PC-9 (cell line): ENCODE data around the gene RYR1. TPM values are rescaled to one million over a fixed set of nuclear protein-coding genes. Genes with fewer than 3 reads are reported as not detected.

ENCODE experiments used
- BruUV-seq: library from RNA; stranded (reverse); fragments of 400-500 nt; replicated peaks from 2 replicates; lab custom pipeline; 2021; lab: Mats Ljungman, UMichigan
- CTCF ChIA-PET: fragments of 300-600 bp; sonication (Branson Sonifier 250); formaldehyde crosslinking; loops from one replicate; lab custom pipeline; 2022; ENCODE audit warnings: antibody characterized with exemption; lab: Charles Lee
- POLR2A ChIA-PET: fragments of 300-600 bp; sonication (Branson Sonifier 250); formaldehyde crosslinking; loops from one replicate; lab custom pipeline; 2022; ENCODE audit warnings: antibody characterized with exemption; ENCODE audit not compliant: unreplicated experiment; lab: Charles Lee
- DNase-seq, 2 experiments: peaks; one replicate each; pipeline versions ENCODE4 v3.0.0 to v3.0.0-alpha.2; 2015 to 2022; ENCODE audit warnings: mixed read lengths in 1 of 2
- H2AFZ ChIP-seq: fragments of 200-600 bp; sonication (generic); 2 replicates; pipeline ENCODE4 v1.8.1; 2017; ENCODE audit warnings: antibody characterized with exemption
- H3F3A ChIP-seq: fragments of 200-600 bp; sonication (generic); 2 replicates; pipeline ENCODE4 v1.8.1; 2017; ENCODE audit warnings: antibody characterized with exemption, mild to moderate bottlenecking, low read depth; ENCODE audit not compliant: insufficient read depth
- H3K27ac ChIP-seq: fragments of 200-600 bp; sonication (generic); 2 replicates; pipeline ENCODE4 v1.6.1; 2016; ENCODE audit warnings: mixed run types
- H3K27me3 ChIP-seq: fragments of 200-600 bp; sonication (generic); 2 replicates; pipeline ENCODE4 v1.6.1; 2016; ENCODE audit warnings: low read depth, mixed run types; ENCODE audit not compliant: insufficient read depth
- H3K36me3 ChIP-seq: fragments of 200-600 bp; sonication (generic); 2 replicates; pipeline ENCODE4 v1.6.1; 2016; ENCODE audit warnings: low read depth, mixed run types
- H3K4me1 ChIP-seq: fragments of 200-600 bp; sonication (generic); replicated peaks from 2 replicates; pipeline ENCODE4 v1.6.1; 2016; ENCODE audit warnings: mixed run types; ENCODE audit not compliant: insufficient read depth
- H3K4me2 ChIP-seq: fragments of 200-600 bp; sonication (generic); 2 replicates; pipeline ENCODE4 v1.6.1; 2017; ENCODE audit warnings: mixed run types
- H3K4me3 ChIP-seq: fragments of 200-600 bp; sonication (generic); 2 replicates; pipeline ENCODE4 v1.6.1; 2016; ENCODE audit warnings: mixed run types
- H3K79me2 ChIP-seq: fragments of 200-600 bp; sonication (generic); 2 replicates; pipeline ENCODE4 v1.6.1; 2017; ENCODE audit warnings: low read depth, mixed run types
- H3K9me2 ChIP-seq: fragments of 200-600 bp; sonication (generic); 2 replicates; pipeline ENCODE4 v1.8.1; 2017; ENCODE audit warnings: mild to moderate bottlenecking; ENCODE audit not compliant: insufficient read depth
- H3K9me3 ChIP-seq: fragments of 200-600 bp; sonication (generic); 2 replicates; pipeline ENCODE4 v1.8.1; 2016; ENCODE audit warnings: low read depth; ENCODE audit not compliant: insufficient read depth
- H4K20me1 ChIP-seq: fragments of 200-600 bp; sonication (generic); 2 replicates; pipeline ENCODE4 v1.8.1; 2017; ENCODE audit not compliant: insufficient read depth
- EZH2 ChIP-seq: fragments of 200-600 bp; sonication (generic); IDR thresholded peaks from 2 replicates; pipeline ENCODE4 v1.8.0; 2017; ENCODE audit warnings: antibody characterized with exemption, low read depth
- intact Hi-C: fragments of 100-400 bp; cut with micrococcal nuclease; formaldehyde crosslinking; loops from one replicate; pipeline ENCODE4 v1.10.0; 2022; ENCODE audit not compliant: unreplicated experiment
- total RNA-seq: library from RNA; stranded (reverse); gene quantifications from 2 replicates; pipeline ENCODE4 v1.2.3, GENCODE V29; 2021
- TF ChIP-seq, protein P1 (sequence below): fragments of 200-600 bp; sonication (generic); conservative IDR thresholded peaks from 2 replicates; pipeline ENCODE4 v1.6.1; 2017; ENCODE audit warnings: mixed run types, antibody characterized with exemption, mild to moderate bottlenecking, moderate library complexity

The RYR1 gene
- total RNA-seq, 1 experiment from 2014 or later, result 1.0 TPM

DNA sequence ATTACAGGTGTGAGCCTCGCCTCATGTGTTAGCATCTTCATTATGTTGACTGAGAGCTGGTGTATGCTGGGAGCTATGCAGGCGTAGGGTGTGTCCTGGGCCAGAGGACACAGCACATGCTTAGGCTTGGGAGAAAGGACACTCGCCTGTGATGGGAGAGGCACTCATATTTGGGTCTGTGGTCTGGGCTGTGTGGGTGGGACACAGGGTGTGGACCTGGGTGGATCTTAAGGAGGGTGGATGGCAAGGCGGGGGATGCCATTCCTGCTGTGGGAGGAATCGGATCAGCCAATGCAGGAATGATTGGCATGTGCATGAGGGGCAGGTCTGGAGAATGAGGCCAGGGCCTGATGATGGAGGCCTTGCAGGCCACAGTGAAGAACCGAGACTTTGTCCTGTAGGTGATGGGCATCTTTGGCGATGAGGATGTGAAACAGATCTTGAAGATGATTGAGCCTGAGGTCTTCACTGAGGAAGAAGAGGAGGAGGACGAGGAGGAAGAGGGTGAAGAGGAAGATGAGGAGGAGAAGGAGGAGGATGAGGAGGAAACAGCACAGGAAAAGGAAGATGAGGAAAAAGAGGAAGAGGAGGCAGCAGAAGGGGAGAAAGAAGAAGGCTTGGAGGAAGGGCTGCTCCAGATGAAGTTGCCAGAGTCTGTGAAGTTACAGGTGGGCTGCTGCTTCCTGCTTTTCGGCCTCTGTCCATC lies 55.4 kb downstream of the RYR1 start:
- no peaks in the 10 kb centered on the region for H4K20me1 ChIP-seq
- ChIA-PET POLR2A (no interaction called here), CTCF (no interaction called here)
- H3F3A ChIP-seq, result no peaks in the 10 kb centered on the region
- H3K36me3 ChIP-seq, result no peaks in the 10 kb centered on the region
- H2AFZ ChIP-seq, result no peak overlapping the region
- intact Hi-C loops, result no loop called here
- no peaks in the 10 kb centered on the region for H3K4me1 ChIP-seq
- H3K79me2 ChIP-seq, result no peaks in the 10 kb centered on the region
- H3K9me3 ChIP-seq, result peaks cover 11% of the 10 kb centered on the region; the same call in 1 of the 2 replicates
- peaks cover 97% of the 10 kb centered on the region for H3K27me3 ChIP-seq
- DNase-seq, result no peak
- H3K27ac ChIP-seq, result no peak overlapping the region
- no peak overlapping the region for H3K4me3 ChIP-seq
- H3K9me2 ChIP-seq, result no peaks in the 10 kb centered on the region
- TF ChIP-seq EZH2, result no peak
- TF ChIP-seq, protein P1, sequence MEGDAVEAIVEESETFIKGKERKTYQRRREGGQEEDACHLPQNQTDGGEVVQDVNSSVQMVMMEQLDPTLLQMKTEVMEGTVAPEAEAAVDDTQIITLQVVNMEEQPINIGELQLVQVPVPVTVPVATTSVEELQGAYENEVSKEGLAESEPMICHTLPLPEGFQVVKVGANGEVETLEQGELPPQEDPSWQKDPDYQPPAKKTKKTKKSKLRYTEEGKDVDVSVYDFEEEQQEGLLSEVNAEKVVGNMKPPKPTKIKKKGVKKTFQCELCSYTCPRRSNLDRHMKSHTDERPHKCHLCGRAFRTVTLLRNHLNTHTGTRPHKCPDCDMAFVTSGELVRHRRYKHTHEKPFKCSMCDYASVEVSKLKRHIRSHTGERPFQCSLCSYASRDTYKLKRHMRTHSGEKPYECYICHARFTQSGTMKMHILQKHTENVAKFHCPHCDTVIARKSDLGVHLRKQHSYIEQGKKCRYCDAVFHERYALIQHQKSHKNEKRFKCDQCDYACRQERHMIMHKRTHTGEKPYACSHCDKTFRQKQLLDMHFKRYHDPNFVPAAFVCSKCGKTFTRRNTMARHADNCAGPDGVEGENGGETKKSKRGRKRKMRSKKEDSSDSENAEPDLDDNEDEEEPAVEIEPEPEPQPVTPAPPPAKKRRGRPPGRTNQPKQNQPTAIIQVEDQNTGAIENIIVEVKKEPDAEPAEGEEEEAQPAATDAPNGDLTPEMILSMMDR, result no peak
- H3K4me2 ChIP-seq, result no peak overlapping the region
- BruUV-seq, result no TSS peak

DNA sequence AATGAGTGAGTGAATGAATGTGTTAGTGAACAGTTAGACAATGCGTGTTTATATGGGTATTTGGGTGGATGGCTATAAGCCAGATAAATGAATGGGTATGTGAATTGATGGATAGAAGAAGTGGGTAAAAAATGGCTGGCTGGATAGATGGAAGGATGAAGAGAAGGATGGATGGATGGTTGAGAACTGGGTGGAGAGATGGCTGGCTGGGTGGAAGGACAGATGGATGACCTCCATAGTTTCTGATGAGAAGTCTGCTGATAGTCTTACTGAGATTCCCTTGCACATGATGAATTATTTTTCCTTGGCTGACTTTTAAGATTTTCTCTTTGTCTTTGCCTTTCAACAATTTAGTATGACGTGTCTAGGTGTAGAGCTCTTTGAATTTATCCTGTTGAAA lies 57.4 kb downstream of the RYR1 start:
- intact Hi-C loops, result no loop called here
- H2AFZ ChIP-seq, result no peak overlapping the region
- H3K79me2 ChIP-seq, result no peaks in the 10 kb centered on the region
- ChIA-PET POLR2A (no interaction called here), CTCF (no interaction called here)
- H3K4me2 ChIP-seq, result no peak overlapping the region
- H3K9me2 ChIP-seq, result no peaks in the 10 kb centered on the region
- BruUV-seq, result no TSS peak
- peaks cover 11% of the 10 kb centered on the region; the same call in 1 of the 2 replicates for H3K9me3 ChIP-seq
- H3K27ac ChIP-seq, result no peak overlapping the region
- H3K36me3 ChIP-seq, result no peaks in the 10 kb centered on the region
- no peaks in the 10 kb centered on the region for H3F3A ChIP-seq
- peaks cover 93% of the 10 kb centered on the region for H3K27me3 ChIP-seq
- no peaks in the 10 kb centered on the region for H4K20me1 ChIP-seq
- TF ChIP-seq EZH2, result no peak
- no peaks in the 10 kb centered on the region for H3K4me1 ChIP-seq
- DNase-seq, result no peak
- H3K4me3 ChIP-seq, result no peak overlapping the region

DNA sequence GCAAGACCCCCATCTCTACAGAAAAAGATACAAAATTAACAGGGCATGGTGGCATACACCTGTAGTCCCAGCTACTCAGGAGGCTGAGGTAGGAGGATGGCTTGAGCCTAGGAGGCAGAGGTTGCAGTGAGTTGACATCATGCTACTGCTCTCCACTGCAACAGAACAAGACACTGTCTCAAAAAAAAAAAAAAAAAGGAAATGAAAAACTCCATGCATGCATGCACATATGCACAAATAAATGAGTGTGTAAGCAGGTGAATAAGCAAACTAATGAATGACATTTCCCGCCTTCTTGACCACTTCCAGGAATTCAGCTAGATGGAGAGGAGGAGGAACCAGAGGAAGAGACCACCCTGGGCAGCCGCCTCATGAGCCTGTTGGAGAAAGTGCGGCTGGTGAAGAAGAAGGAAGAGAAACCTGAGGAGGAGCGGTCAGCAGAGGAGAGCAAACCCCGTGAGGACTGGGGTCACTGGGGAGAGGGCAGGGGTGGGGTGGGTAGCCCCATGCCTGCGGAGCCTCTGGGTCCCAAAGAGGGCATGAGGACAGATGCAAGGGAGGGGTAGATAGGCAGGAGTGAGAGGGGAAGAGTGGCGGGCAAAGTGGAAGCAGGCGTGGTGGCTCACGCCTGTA lies 58.8 kb downstream of the RYR1 start:
- peaks cover 6% of the 10 kb centered on the region; the same call in 1 of the 2 replicates for H3K9me3 ChIP-seq
- H3K79me2 ChIP-seq, result no peaks in the 10 kb centered on the region
- ChIA-PET CTCF (interaction anchor here (0.6 kb wide), 1 partner anchor 23 kb away, joined by 4 read pairs; no protein-coding TSS in a partner anchor), POLR2A (no interaction called here)
- H3F3A ChIP-seq, result no peaks in the 10 kb centered on the region
- H4K20me1 ChIP-seq, result no peaks in the 10 kb centered on the region
- H3K27ac ChIP-seq, result no peak overlapping the region
- H3K4me1 ChIP-seq, result no peaks in the 10 kb centered on the region
- intact Hi-C loops, result no loop called here
- no TSS peak for BruUV-seq
- H2AFZ ChIP-seq, result no peak overlapping the region
- peaks cover 78% of the 10 kb centered on the region for H3K27me3 ChIP-seq
- H3K9me2 ChIP-seq, result no peaks in the 10 kb centered on the region
- no peaks in the 10 kb centered on the region for H3K36me3 ChIP-seq
- no peak overlapping the region for H3K4me2 ChIP-seq
- no peak for TF ChIP-seq EZH2
- TF ChIP-seq, protein P1, result no peak
- no peak for DNase-seq
- no peak overlapping the region for H3K4me3 ChIP-seq
